ENCODE data around the gene LAMA3. TPM values are rescaled to one million over a fixed set of nuclear protein-coding genes. Genes with fewer than 3 reads are reported as not detected.

LAMA3 gene
- total RNA-seq, 1 experiment from 2014 or later, result 8.1 TPM

DNA sequence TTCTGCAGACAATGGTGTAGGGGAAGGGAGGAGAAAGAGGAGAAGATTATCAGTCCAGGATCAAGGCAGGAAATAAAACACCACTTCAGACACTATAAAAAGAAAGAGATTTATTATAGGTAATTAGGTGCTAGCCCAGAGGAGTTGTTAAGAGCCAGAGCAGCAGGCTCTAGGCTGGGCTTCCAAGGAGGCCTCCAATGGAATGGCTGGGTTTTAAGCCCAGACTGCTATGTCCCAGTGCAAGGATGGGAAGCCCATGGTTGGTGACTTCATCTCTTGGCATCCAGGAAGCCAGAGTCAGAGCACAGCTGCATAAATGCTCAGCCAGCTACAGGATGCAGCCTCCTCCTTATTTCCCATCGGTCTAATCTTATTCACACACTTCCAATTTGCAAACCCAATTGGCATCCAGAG is 95.6 kb downstream of the LAMA3 start:
- H3K4me3 ChIP-seq (ENCODE audit: low read depth in 2 of 2, low read length in 2 of 2), result no peak overlapping the region
- DNase-seq (ENCODE audit: low read depth, low spot score) (no peak), ATAC-seq (no peak)
- intact Hi-C loops (cut with micrococcal nuclease; ENCODE audit: unreplicated experiment) (no loop called here), in situ Hi-C loops (cut with HindIII; ENCODE audit: low pct_unique_long_range_greater_than_20kb, low sequenced_read_pairs) (no loop called here)
- no peak overlapping the region for H3K27ac ChIP-seq (ENCODE audit: low read length)
- H3K9me3 ChIP-seq (ENCODE audit: control insufficient read depth, insufficient read depth, low read depth, low read length), result no peaks in the 10 kb centered on the region
- no peaks in the 10 kb centered on the region for H3K36me3 ChIP-seq (ENCODE audit: control insufficient read depth, insufficient read depth, low read length)
- TF ChIP-seq CTCF (IDR thresholded peaks at IDR 0.05) (no peak), TCF7L2 (IDR thresholded peaks at IDR 0.05; ENCODE audit: low read depth, low read length) (no peak), SIN3A (IDR thresholded peaks at IDR 0.05; ENCODE audit: borderline replicate concordance, insufficient read depth, low read depth, low read length) (no peak), REST (IDR thresholded peaks at IDR 0.05; ENCODE audit: insufficient read depth in 1 of 2, low read depth in 2 of 2, low read length in 1 of 2) (no peak), POLR2AphosphoS5 (IDR thresholded peaks at IDR 0.05; ENCODE audit: low read depth, low read length) (no peak)
- CTCF ChIA-PET, result no interaction called here
- POLR2A ChIA-PET, result no interaction called here
- BruUV-seq (replicated peaks), result no TSS peak
- H3K4me1 ChIP-seq (ENCODE audit: control insufficient read depth, insufficient read depth, low read length), result no peaks in the 10 kb centered on the region
- no peaks in the 10 kb centered on the region for H3K27me3 ChIP-seq (ENCODE audit: control insufficient read depth, insufficient read depth, low read length)

- Histone ChIP-seq H3K27me3 (ENCODE audit: control insufficient read depth, insufficient read depth, low read length) (no peaks in the 10 kb centered on the region), H3K4me3 (ENCODE audit: low read depth in 2 of 2, low read length in 2 of 2) (no peak overlapping the region), H3K27ac (ENCODE audit: low read length) (no peak overlapping the region), H3K9me3 (ENCODE audit: control insufficient read depth, insufficient read depth, low read depth, low read length) (no peaks in the 10 kb centered on the region), H3K36me3 (ENCODE audit: control insufficient read depth, insufficient read depth, low read length) (no peaks in the 10 kb centered on the region), H3K4me1 (ENCODE audit: control insufficient read depth, insufficient read depth, low read length) (no peaks in the 10 kb centered on the region)
- POLR2A ChIA-PET, result no interaction called here
- DNase-seq (ENCODE audit: low read depth, low spot score), result no peak
- in situ Hi-C loops (cut with HindIII; ENCODE audit: low pct_unique_long_range_greater_than_20kb, low sequenced_read_pairs), result no loop called here
- no peak for TF ChIP-seq CTCF (IDR thresholded peaks at IDR 0.05)
- TF ChIP-seq TCF7L2 (IDR thresholded peaks at IDR 0.05; ENCODE audit: low read depth, low read length), result no peak
- TF ChIP-seq POLR2AphosphoS5 (IDR thresholded peaks at IDR 0.05; ENCODE audit: low read depth, low read length), result no peak
- TF ChIP-seq SIN3A (IDR thresholded peaks at IDR 0.05; ENCODE audit: borderline replicate concordance, insufficient read depth, low read depth, low read length), result no peak
- no peak for TF ChIP-seq REST (IDR thresholded peaks at IDR 0.05; ENCODE audit: insufficient read depth in 1 of 2, low read depth in 2 of 2, low read length in 1 of 2)
- BruUV-seq (replicated peaks), result no TSS peak
- no peak for ATAC-seq
- intact Hi-C loops (cut with micrococcal nuclease; ENCODE audit: unreplicated experiment), result no loop called here
- CTCF ChIA-PET, result no interaction called here
These were observed 103.8 kb downstream of the LAMA3 start for GRCh38 chr18:23793051-23793450.

Data from Panc1 (cell line).